HFF-Myc (cell line): ENCODE results near the gene FBXW11.

Source experiments
- DNase-seq: peaks from one replicate; pipeline ENCODE4 v3.0.0-alpha.2; 2011; ENCODE audit warnings: low read depth; ENCODE audit errors: extremely low read depth
- H3K4me3 ChIP-seq: replicated peaks from 2 replicates; pipeline ENCODE4 v1.5.1; 2011; ENCODE audit warnings: low read depth, mild to moderate bottlenecking, control low read depth, low read length
- CTCF ChIP-seq: IDR thresholded peaks from 2 replicates; pipeline ENCODE4 v1.5.1; 2012; ENCODE audit warnings: mild to moderate bottlenecking, low read depth, low read length, control low read depth; ENCODE audit errors: missing control alignments

Gene FBXW11

GRCh38 chr5:171872666-171873065 is 133.8 kb downstream of the FBXW11 start:
- H3K4me3 ChIP-seq = no peak overlapping the region
- no peak for DNase-seq
- no peak for TF ChIP-seq CTCF

- TF ChIP-seq CTCF = no peak
- no peak for DNase-seq
Measured at GRCh38 chr5:171871711-171872110, 134.7 kb downstream of the FBXW11 start.

GRCh38 chr5:171869956-171870355 is 136.5 kb downstream of the FBXW11 start:
- TF ChIP-seq CTCF = no peak
- H3K4me3 ChIP-seq = no peak overlapping the region

More at GRCh38 chr5:171871711-171872110, 134.7 kb downstream of the FBXW11 start:
- no peak overlapping the region for H3K4me3 ChIP-seq

GRCh38 chr5:171868236-171868635 is 138.2 kb downstream of the FBXW11 start:
- no peak overlapping the region for H3K4me3 ChIP-seq
- no peak for TF ChIP-seq CTCF

More at GRCh38 chr5:171869956-171870355, 136.5 kb downstream of the FBXW11 start:
- DNase-seq = no peak

GRCh38 chr5:171867786-171868185 is 138.7 kb downstream of the FBXW11 start:
- DNase-seq = no peak
- TF ChIP-seq CTCF = no peak
- H3K4me3 ChIP-seq = no peak overlapping the region

More at GRCh38 chr5:171868236-171868635, 138.2 kb downstream of the FBXW11 start:
- no peak for DNase-seq

- no peak overlapping the region for H3K4me3 ChIP-seq
- TF ChIP-seq CTCF = no peak
- DNase-seq = no peak
Measured at GRCh38 chr5:171865471-171865870, 141.0 kb downstream of the FBXW11 start.

GRCh38 chr5:171863935-171864334 is 142.5 kb downstream of the FBXW11 start:
- H3K4me3 ChIP-seq = no peak overlapping the region
- TF ChIP-seq CTCF = no peak
- no peak for DNase-seq
